Astrocyte of the cerebellum (primary cell): ENCODE measurements around the gene ERRFI1.
"Not testable (repeated sequence)": the region's sequence is repeated elsewhere in the genome, so short reads cannot be mapped to it uniquely, and the experiment has no call there.

ENCODE experiments used
- DNase-seq: peaks from one replicate; pipeline ENCODE4 v3.0.0-alpha.2; 2011; ENCODE audit warnings: low read depth
- H3K4me3 ChIP-seq: 2 replicates; pipeline ENCODE4 v1.5.1; 2011; ENCODE audit warnings: mild to moderate bottlenecking, low read depth, low read length, moderate library complexity
- in situ Hi-C: cut with HindIII; loops from 2 replicates; pipeline ENCODE4 v1.10.0; 2017; ENCODE audit warnings: low sequenced_read_pairs
- TF ChIP-seq, protein P1 (sequence below): IDR thresholded peaks from 2 replicates; pipeline ENCODE4 v1.5.1; 2012; ENCODE audit warnings: low read length, low read depth, moderate library complexity, mild to moderate bottlenecking; ENCODE audit errors: missing control alignments

Gene ERRFI1

GRCh38 chr1:8053878-8054567 lies 27.9 kb upstream of the ERRFI1 start:
- in situ Hi-C loops: no loop called here
- no peak for DNase-seq
- TF ChIP-seq, protein P1, sequence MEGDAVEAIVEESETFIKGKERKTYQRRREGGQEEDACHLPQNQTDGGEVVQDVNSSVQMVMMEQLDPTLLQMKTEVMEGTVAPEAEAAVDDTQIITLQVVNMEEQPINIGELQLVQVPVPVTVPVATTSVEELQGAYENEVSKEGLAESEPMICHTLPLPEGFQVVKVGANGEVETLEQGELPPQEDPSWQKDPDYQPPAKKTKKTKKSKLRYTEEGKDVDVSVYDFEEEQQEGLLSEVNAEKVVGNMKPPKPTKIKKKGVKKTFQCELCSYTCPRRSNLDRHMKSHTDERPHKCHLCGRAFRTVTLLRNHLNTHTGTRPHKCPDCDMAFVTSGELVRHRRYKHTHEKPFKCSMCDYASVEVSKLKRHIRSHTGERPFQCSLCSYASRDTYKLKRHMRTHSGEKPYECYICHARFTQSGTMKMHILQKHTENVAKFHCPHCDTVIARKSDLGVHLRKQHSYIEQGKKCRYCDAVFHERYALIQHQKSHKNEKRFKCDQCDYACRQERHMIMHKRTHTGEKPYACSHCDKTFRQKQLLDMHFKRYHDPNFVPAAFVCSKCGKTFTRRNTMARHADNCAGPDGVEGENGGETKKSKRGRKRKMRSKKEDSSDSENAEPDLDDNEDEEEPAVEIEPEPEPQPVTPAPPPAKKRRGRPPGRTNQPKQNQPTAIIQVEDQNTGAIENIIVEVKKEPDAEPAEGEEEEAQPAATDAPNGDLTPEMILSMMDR: no peak
- H3K4me3 ChIP-seq: no peak overlapping the region

- no peak overlapping the region for H3K4me3 ChIP-seq
- in situ Hi-C loops: no loop called here
- DNase-seq: no peak
- TF ChIP-seq, protein P1: no peak
Measured at GRCh38 chr1:8051650-8052049, 25.5 kb upstream of the ERRFI1 start.

DNA sequence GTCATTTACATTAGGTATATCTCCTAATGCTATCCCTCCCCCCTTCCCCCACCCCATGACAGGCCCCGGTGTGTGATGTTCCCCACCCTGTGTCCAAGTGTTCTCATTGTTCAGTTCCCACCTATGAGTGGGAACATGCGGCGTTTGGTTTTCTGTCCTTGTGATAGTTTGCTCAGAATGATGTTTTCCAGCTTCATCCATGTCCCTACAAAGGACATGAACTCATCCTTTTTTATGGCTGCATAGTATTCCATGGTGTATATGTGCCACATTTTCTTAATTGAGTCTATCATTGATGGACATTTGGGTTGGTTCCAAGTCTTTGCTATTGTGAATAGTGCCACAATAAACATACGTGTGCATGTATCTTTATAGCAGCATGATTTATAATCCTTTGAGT lies 23.1 kb upstream of the ERRFI1 start:
- in situ Hi-C loops, DNase-seq, H3K4me3 ChIP-seq: not testable (repeated sequence)

DNA sequence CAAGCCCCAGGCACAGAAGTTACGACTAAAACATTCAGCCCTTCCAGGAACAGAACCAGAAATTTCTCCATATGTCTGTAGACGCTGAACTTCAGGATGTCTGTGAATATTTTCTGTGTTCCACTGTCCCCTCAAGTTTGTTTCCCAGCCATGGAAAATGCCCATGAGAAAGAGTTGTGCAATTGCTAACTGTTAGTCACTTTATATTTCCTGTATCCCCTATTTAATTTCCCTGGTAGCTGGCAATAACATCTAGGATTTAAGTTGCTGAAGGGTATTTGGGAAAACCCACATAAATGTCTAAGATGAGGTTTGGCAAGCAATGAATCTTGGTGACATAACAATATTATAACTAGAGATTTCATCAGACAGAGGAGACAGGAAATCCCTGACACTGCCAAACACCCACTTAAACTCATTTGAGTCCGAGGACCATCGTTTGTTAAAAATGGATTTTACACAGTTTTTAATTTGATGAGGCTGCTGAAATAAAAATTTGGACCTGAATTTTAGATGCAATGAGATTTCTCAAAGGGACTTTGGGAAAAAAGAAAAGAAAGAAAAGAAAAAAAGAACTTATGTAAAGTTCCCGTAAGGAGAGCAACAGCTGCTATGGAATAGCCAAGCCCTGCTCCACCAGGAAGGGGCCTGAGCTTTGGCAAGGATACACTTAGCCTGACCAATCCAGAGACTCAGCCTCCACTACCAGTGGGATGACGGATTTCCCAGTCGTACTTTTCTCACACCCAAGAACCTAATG lies 21.8 kb upstream of the ERRFI1 start:
- TF ChIP-seq, protein P1: no peak
- in situ Hi-C loops: no loop called here
- DNase-seq: peak; percentile 57
- no peak overlapping the region for H3K4me3 ChIP-seq

- no peak for DNase-seq
- in situ Hi-C loops: no loop called here
- TF ChIP-seq, protein P1: no peak
Measured at GRCh38 chr1:8047112-8047511, 21.0 kb upstream of the ERRFI1 start.

GRCh38 chr1:8046391-8046790 lies 20.3 kb upstream of the ERRFI1 start:
- no peak overlapping the region for H3K4me3 ChIP-seq
- TF ChIP-seq, protein P1: no peak
- in situ Hi-C loops: no loop called here
- DNase-seq: no peak

More at GRCh38 chr1:8047112-8047511, 21.0 kb upstream of the ERRFI1 start:
- H3K4me3 ChIP-seq: no peak overlapping the region

DNA sequence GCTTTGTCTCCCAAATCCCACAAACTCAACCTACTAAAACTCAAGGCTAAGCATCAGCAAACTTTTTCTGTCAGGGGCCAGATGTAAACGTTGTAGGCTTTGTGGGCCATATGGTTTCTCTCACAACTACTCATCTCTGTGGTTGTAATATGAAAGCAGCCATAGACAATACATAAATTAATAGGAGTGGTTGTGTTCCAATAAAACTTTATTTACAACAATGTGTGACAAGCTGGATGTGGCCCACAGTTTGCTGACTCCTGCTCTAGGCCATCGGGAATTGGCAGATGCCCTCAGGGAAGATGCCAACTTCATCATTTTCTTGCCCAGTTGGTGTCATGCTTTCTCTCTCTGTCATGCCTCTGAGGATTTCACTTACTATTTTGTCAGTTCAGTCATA lies 17.5 kb upstream of the ERRFI1 start:
- in situ Hi-C loops: loop anchor here (5.0 kb wide), 1 partner anchor 44 kb away; no protein-coding TSS in a partner anchor
- TF ChIP-seq, protein P1: no peak
- no peak for DNase-seq

More for the DNA sequence above, 17.5 kb upstream of the ERRFI1 start:
- H3K4me3 ChIP-seq: no peak overlapping the region
